H9 (cell line): ENCODE data around the gene PI16. TPM values are rescaled to one million over a fixed set of nuclear protein-coding genes. Genes with fewer than 3 reads are reported as not detected.
A peak's percentile ranks its signal among the peaks of the same experiment; 100 is the strongest.

ENCODE experiments used
- DNase-seq: peaks from one replicate; pipeline ENCODE4 v3.0.0-alpha.2; 2017
- H2AFZ ChIP-seq: one replicate; pipeline ENCODE4 v1.6.1; 2013; ENCODE audit warnings: mild to moderate bottlenecking, low read length, control low read depth, moderate library complexity
- H2AK5ac ChIP-seq: 2 replicates; pipeline ENCODE4 v1.6.1; 2013; ENCODE audit warnings: low read length, control low read depth, mixed read lengths; ENCODE audit not compliant: insufficient read length
- H2BK120ac ChIP-seq: one replicate; pipeline ENCODE4 v1.6.1; 2013; ENCODE audit warnings: low read depth, mild to moderate bottlenecking, low read length, control low read depth, inconsistent platforms; ENCODE audit not compliant: poor library complexity, severe bottlenecking
- H2BK12ac ChIP-seq: 2 replicates; pipeline ENCODE4 v1.6.1; 2013; ENCODE audit warnings: low read length, control low read depth, mixed read lengths, low read depth; ENCODE audit not compliant: insufficient read length
- H2BK15ac ChIP-seq: 2 replicates; pipeline ENCODE4 v1.6.1; 2013; ENCODE audit warnings: low read depth, low read length, control low read depth
- H2BK20ac ChIP-seq: one replicate; pipeline ENCODE4 v1.6.1; 2013; ENCODE audit warnings: low read depth, mild to moderate bottlenecking, low read length, control low read depth, inconsistent platforms; ENCODE audit not compliant: poor library complexity, severe bottlenecking
- H2BK5ac ChIP-seq: 2 replicates; pipeline ENCODE4 v1.6.1; 2013; ENCODE audit warnings: low read length, control low read depth, mixed read lengths; ENCODE audit not compliant: insufficient read length
- H3K14ac ChIP-seq: 2 replicates; pipeline ENCODE4 v1.6.1; 2013; ENCODE audit warnings: low read length, control low read depth; ENCODE audit not compliant: insufficient read depth
- H3K18ac ChIP-seq: 2 replicates; pipeline ENCODE4 v1.6.1; 2013; ENCODE audit warnings: low read depth, mild to moderate bottlenecking, mixed read lengths, low read length, control low read depth; ENCODE audit not compliant: insufficient read length
- H3K23ac ChIP-seq: 2 replicates; pipeline ENCODE4 v1.6.1; 2013; ENCODE audit warnings: low read length, control low read depth, mixed read lengths, low read depth; ENCODE audit not compliant: insufficient read length
- H3K23me2 ChIP-seq: 2 replicates; pipeline ENCODE4 v1.6.1; 2013; ENCODE audit warnings: low read depth, mild to moderate bottlenecking, mixed read lengths, low read length, control low read depth; ENCODE audit not compliant: insufficient read length, poor library complexity, severe bottlenecking
- H3K27ac ChIP-seq: 2 replicates; pipeline ENCODE4 v1.5.1; 2013; ENCODE audit warnings: low read length, control low read depth, mixed read lengths, low read depth; ENCODE audit not compliant: insufficient read length
- H3K27me3 ChIP-seq: 2 replicates; pipeline ENCODE4 v1.6.1; 2013; ENCODE audit warnings: low read length, control low read depth, inconsistent platforms; ENCODE audit not compliant: insufficient read depth
- H3K4ac ChIP-seq: 2 replicates; pipeline ENCODE4 v1.6.1; 2013; ENCODE audit warnings: low read depth, mild to moderate bottlenecking, control low read depth, inconsistent platforms, low read length, moderate library complexity
- H3K4me1 ChIP-seq: 2 replicates; pipeline ENCODE4 v1.6.1; 2013; ENCODE audit warnings: low read length, control low read depth, inconsistent platforms; ENCODE audit not compliant: insufficient read depth
- H3K4me2 ChIP-seq: 2 replicates; pipeline ENCODE4 v1.6.1; 2013; ENCODE audit warnings: low read length, control low read depth, mixed read lengths; ENCODE audit not compliant: insufficient read length, insufficient read depth
- H3K56ac ChIP-seq: 2 replicates; pipeline ENCODE4 v1.6.1; 2013; ENCODE audit warnings: low read depth, mild to moderate bottlenecking, mixed read lengths, low read length, control low read depth; ENCODE audit not compliant: insufficient read length
- H3K79me1 ChIP-seq: 2 replicates; pipeline ENCODE4 v1.6.1; 2013; ENCODE audit warnings: low read depth, mild to moderate bottlenecking, moderate library complexity, low read length, control low read depth, inconsistent platforms; ENCODE audit not compliant: insufficient read depth, poor library complexity, severe bottlenecking
- H3K79me2 ChIP-seq: 2 replicates; pipeline ENCODE4 v1.6.1; 2013; ENCODE audit warnings: low read length, control low read depth, inconsistent platforms; ENCODE audit not compliant: insufficient read depth
- H3K9ac ChIP-seq: 2 replicates; pipeline ENCODE4 v1.6.1; 2013; ENCODE audit warnings: low read length, control low read depth, mixed read lengths; ENCODE audit not compliant: insufficient read length; ENCODE audit errors: extremely low read depth
- H3K9me3 ChIP-seq: one replicate; pipeline ENCODE4 v1.6.1; 2013; ENCODE audit warnings: low read depth, low read length, inconsistent platforms; ENCODE audit not compliant: control insufficient read depth
- H3T11ph ChIP-seq: one replicate; pipeline ENCODE4 v1.6.1; 2013; ENCODE audit warnings: mild to moderate bottlenecking, low read length, control low read depth, inconsistent platforms
- H4K20me1 ChIP-seq: one replicate; pipeline ENCODE4 v1.6.1; 2013; ENCODE audit not compliant: control insufficient read depth, insufficient read length, insufficient read depth
- H4K5ac ChIP-seq: 2 replicates; pipeline ENCODE4 v1.6.1; 2013; ENCODE audit warnings: low read depth, mild to moderate bottlenecking, mixed read lengths, low read length, control low read depth; ENCODE audit not compliant: insufficient read length
- H4K8ac ChIP-seq: replicated peaks from 2 replicates; pipeline ENCODE4 v1.6.1; 2013; ENCODE audit warnings: low read length, control low read depth, mixed read lengths, low read depth; ENCODE audit not compliant: insufficient read length
- H4K91ac ChIP-seq: 2 replicates; pipeline ENCODE4 v1.6.1; 2013; ENCODE audit warnings: low read depth, mild to moderate bottlenecking, moderate library complexity, mixed read lengths, low read length, control low read depth; ENCODE audit not compliant: insufficient read length
- H3K27ac Mint-ChIP-seq, 3 experiments: 2 replicates in 2 of 3; 3 replicates in 1 of 3; pipeline ENCODE4 v1.8.0; 2020 to 2021; ENCODE audit warnings: mixed read lengths in 3 of 3, mild to moderate bottlenecking in 1 of 3, moderate library complexity in 1 of 3
- H3K27me3 Mint-ChIP-seq: 2 replicates; pipeline ENCODE4 v1.8.0; 2021; ENCODE audit warnings: low read depth, mild to moderate bottlenecking, moderate library complexity, mixed read lengths
- H3K36me3 Mint-ChIP-seq, 3 experiments: 2 replicates in 2 of 3; 3 replicates in 1 of 3; pipeline ENCODE4 v1.8.0; 2020 to 2021; ENCODE audit warnings: low read depth in 3 of 3, mixed read lengths in 3 of 3; ENCODE audit not compliant: insufficient read depth in 1 of 3
- H3K4me1 Mint-ChIP-seq, 2 experiments: 2 replicates each; pipeline ENCODE4 v1.8.0; 2020; ENCODE audit warnings: mixed read lengths in 2 of 2
- H3K4me3 Mint-ChIP-seq, 2 experiments: 2 replicates in 1 of 2; 3 replicates in 1 of 2; pipeline ENCODE4 v1.8.0; 2020 to 2021; ENCODE audit warnings: mild to moderate bottlenecking in 2 of 2, mixed read lengths in 2 of 2, moderate library complexity in 1 of 2
- H3K9me3 Mint-ChIP-seq, 2 experiments: 2 replicates in 1 of 2; 3 replicates in 1 of 2; pipeline ENCODE4 v1.8.0; 2020; ENCODE audit warnings: mild to moderate bottlenecking in 2 of 2, mixed read lengths in 2 of 2, moderate library complexity in 1 of 2
- WGBS: extraction: QIAGEN DNeasy Blood & Tissue Kit; methylation state at CpG from one replicate; pipeline ENCODE4 v1.1.7; 2013; ENCODE audit warnings: missing lambda C conversion rate, low lambda C conversion rate, mixed read lengths; ENCODE audit not compliant: insufficient read length; ENCODE audit errors: extremely low coverage; 5-methylcytosine and 5-hydroxymethylcytosine counted together
- total RNA-seq: library from RNA; stranded (reverse); gene quantifications from 2 replicates; pipeline ENCODE4 v1.2.1, GENCODE V29; 2021
- TF ChIP-seq, protein P1 (sequence below): fragments of 200-600 bp; sonication (generic); conservative IDR thresholded peaks from 3 replicates; pipeline ENCODE4 v1.8.0; 2021; ENCODE audit warnings: antibody characterized with exemption, mild to moderate bottlenecking

PI16 gene
- total RNA-seq, 1 experiment from 2014 or later: not detected

DNA sequence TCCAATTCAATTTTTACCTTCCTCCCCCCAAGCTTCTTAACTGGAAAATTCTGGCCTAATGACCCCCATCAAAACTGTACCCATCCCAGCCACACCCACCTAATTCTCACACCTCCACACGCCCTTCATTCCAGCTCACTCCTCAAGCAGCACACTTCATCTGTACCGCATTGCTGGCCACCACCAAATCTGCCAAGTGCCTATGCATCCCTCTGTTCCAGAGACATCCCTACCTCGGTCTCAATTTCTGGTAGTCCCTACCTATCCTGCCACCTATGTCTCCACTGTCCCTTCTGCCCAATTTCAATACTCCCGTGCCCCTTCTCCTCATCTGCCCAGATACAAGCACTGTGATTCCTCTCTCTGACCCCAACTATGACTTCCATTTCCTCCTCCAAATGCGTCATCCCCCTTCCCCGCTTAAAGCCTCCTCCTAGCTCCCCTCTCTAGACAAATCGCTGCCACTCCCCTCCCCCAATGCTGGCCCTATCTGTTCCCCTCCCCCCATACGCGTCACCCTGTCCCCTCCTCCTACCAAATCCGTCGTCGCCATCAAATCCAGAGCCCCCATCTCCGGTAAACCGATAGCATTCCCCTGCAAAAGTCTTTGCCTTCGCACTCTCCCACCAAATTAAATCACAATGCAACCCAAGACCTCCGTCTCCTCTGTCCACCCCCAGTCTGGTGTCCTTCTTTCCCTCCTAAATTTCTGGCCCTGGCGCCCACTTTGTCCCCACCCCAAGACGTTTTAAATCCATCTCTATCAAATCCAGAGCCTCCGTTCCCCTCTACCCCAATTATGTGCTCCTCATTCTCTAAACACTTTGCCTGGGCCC lies 30.3 kb downstream of the PI16 start:
- Histone ChIP-seq H3K4me2 (peak overlapping the region; percentile 78), H4K5ac (no peak overlapping the region), H4K8ac (no peak overlapping the region), H3K27ac (no peak overlapping the region), H2AK5ac (no peak overlapping the region), H3K9ac (peak overlapping the region; percentile 88), H2BK20ac (no peak overlapping the region), H3K18ac (peak overlapping the region; percentile 47), H3K9me3 (no peaks in the 10 kb centered on the region), H2BK5ac (no peak overlapping the region), H3K4ac (no peak overlapping the region), H3K4me1 (peaks cover 14% of the 10 kb centered on the region; the same call in 1 of the 2 replicates), H4K91ac (no peak overlapping the region), H3K23me2 (peaks cover 21% of the 10 kb centered on the region), H2BK120ac (peak overlapping the region; percentile 65), H4K20me1 (no peaks in the 10 kb centered on the region), H3K79me2 (peaks cover 48% of the 10 kb centered on the region; the same call in 1 of the 2 replicates), H2BK15ac (no peak overlapping the region), H3K27me3 (no peaks in the 10 kb centered on the region), H3K56ac (no peak overlapping the region), H3K23ac (no peak overlapping the region), H2BK12ac (no peak overlapping the region), H3K14ac (peak overlapping the region; percentile 71), H3K79me1 (no peaks in the 10 kb centered on the region), H2AFZ (no peak overlapping the region), H3T11ph (no peak overlapping the region)
- WGBS: no CpG with 5 or more reads among the region's 19 CpGs
- Mint-ChIP-seq H3K36me3 (peaks cover 5 to 11% (median 5%) of the 10 kb centered on the region in 3 experiments; a peak in 5 of 7 replicates), H3K4me1 (peaks cover 28 to 29% of the 10 kb centered on the region in 2 experiments), H3K27ac (no peak overlapping the region), H3K4me3 (no peak overlapping the region), H3K9me3 (no peaks in the 10 kb centered on the region), H3K27me3 (no peaks in the 10 kb centered on the region)
- DNase-seq: peak; percentile 79
- TF ChIP-seq, protein P1, sequence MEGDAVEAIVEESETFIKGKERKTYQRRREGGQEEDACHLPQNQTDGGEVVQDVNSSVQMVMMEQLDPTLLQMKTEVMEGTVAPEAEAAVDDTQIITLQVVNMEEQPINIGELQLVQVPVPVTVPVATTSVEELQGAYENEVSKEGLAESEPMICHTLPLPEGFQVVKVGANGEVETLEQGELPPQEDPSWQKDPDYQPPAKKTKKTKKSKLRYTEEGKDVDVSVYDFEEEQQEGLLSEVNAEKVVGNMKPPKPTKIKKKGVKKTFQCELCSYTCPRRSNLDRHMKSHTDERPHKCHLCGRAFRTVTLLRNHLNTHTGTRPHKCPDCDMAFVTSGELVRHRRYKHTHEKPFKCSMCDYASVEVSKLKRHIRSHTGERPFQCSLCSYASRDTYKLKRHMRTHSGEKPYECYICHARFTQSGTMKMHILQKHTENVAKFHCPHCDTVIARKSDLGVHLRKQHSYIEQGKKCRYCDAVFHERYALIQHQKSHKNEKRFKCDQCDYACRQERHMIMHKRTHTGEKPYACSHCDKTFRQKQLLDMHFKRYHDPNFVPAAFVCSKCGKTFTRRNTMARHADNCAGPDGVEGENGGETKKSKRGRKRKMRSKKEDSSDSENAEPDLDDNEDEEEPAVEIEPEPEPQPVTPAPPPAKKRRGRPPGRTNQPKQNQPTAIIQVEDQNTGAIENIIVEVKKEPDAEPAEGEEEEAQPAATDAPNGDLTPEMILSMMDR: no peak
